OCI-LY3 (cell line): ENCODE measurements around the gene SIRPB2.

ENCODE experiments used
- CTCF ChIP-seq: fragments of 200-600, 300-600 bp; sonication (generic); IDR thresholded peaks from 2 replicates; pipeline ENCODE4 v1.5.1; 2014; ENCODE audit warnings: antibody characterized with exemption, low read length, low read depth
- EZH2phosphoT487 ChIP-seq: fragments of 200-600 bp; shearing (Covaris generic); IDR thresholded peaks from 2 replicates; pipeline ENCODE4 v1.6.1; 2018; ENCODE audit warnings: antibody characterized with exemption, mixed run types, low read depth

GRCh38 chr20:1477896-1478490 lies 13.2 kb downstream of the SIRPB2 start:
- TF ChIP-seq CTCF = no peak
- TF ChIP-seq EZH2phosphoT487 = no peak
